K562 (cell line): Measurements from ENCODE around the gene FAM20C. TPM values are rescaled to one million over a fixed set of nuclear protein-coding genes. Genes with fewer than 3 reads are reported as not detected.

ENCODE experiments used
- ATAC-seq: fragments of 200-7000 bp; cut with Tn5 transposase; 3 replicates; pipeline ENCODE4 v1.9.1; 2020; ENCODE audit warnings: moderate library complexity
- BruUV-seq: library from RNA; stranded (reverse); fragments of 400-500 nt; replicated peaks from 2 replicates; lab custom pipeline; 2021; lab: Mats Ljungman, UMichigan
- CTCF ChIA-PET: fragments of 300-600 bp; formaldehyde crosslinking; extraction: SDS; loops from one replicate; lab custom pipeline; 2021; ENCODE audit warnings: low intra/inter-chr PET ratio; lab: Yijun Ruan, JAX
- POLR2A ChIA-PET: fragments of 300-600, 350-650 bp; sonication (Branson Sonifier 250); formaldehyde crosslinking; extraction: SDS; loops from one replicate; lab custom pipeline; 2021; ENCODE audit warnings: antibody characterized with exemption, inconsistent platforms; lab: Yijun Ruan, JAX
- DNase-seq, 4 experiments: peaks; one replicate each; pipeline versions ENCODE4 v3.0.0 to v3.0.0-alpha.2; 2011 to 2018; ENCODE audit warnings: low spot score in 3 of 4, mixed read lengths in 3 of 4; ENCODE audit errors: extremely low read depth in 1 of 4
- FAIRE-seq: peaks from 2 replicates; lab custom pipeline; 2011; peaks lifted over from hg19 to GRCh38; lab: Jason Lieb, UNC
- H2AFZ ChIP-seq: 2 replicates; pipeline ENCODE4 v1.6.0; 2011; ENCODE audit warnings: low read depth, low read length, control low read depth, inconsistent platforms
- H3K27ac ChIP-seq: fragments of 200-600 bp; 3 replicates; pipeline ENCODE4 v1.8.0; 2011; ENCODE audit warnings: low read depth, mild to moderate bottlenecking, control low read depth, inconsistent platforms, low read length, moderate library complexity, mixed read lengths; ENCODE audit errors: extremely low read depth
- H3K27me3 ChIP-seq, 2 experiments: fragments of 300-600 bp in 1 of 2; 2 replicates in 1 of 2; 3 replicates in 1 of 2; pipeline versions ENCODE4 v1.6.0 to v1.8.0; 2011; ENCODE audit warnings: inconsistent platforms in 2 of 2, low read length in 2 of 2, mild to moderate bottlenecking in 1 of 2, mixed read lengths in 1 of 2, moderate library complexity in 1 of 2; ENCODE audit not compliant: control insufficient read depth in 2 of 2, insufficient read depth in 2 of 2
- H3K36me3 ChIP-seq: fragments of 300-600 bp; 3 replicates; pipeline ENCODE4 v1.8.0; 2011; ENCODE audit warnings: mild to moderate bottlenecking, low read length, inconsistent platforms; ENCODE audit not compliant: control insufficient read depth, insufficient read depth
- H3K4me1 ChIP-seq, 2 experiments: fragments of 200-600 bp in 1 of 2; replicated peaks in 1 of 2; 2 replicates in 1 of 2; 3 replicates in 1 of 2; pipeline versions ENCODE4 v1.5.1 to v1.8.0; 2011; ENCODE audit warnings: inconsistent platforms in 2 of 2, low read length in 2 of 2, mild to moderate bottlenecking in 1 of 2, mixed read lengths in 1 of 2, moderate library complexity in 1 of 2; ENCODE audit not compliant: control insufficient read depth in 2 of 2, insufficient read depth in 2 of 2
- H3K4me2 ChIP-seq: 2 replicates; pipeline ENCODE4 v1.6.1; 2011; ENCODE audit warnings: low read length, control low read depth, inconsistent platforms, mixed read lengths; ENCODE audit not compliant: insufficient read depth
- H3K4me3 ChIP-seq: fragments of 200-600 bp; sonication (generic), shearing (Covaris generic); 2 replicates; pipeline ENCODE4 v1.5.1; 2016; ENCODE audit warnings: control low read depth, inconsistent platforms
- H3K79me2 ChIP-seq: fragments of 200-600 bp; 3 replicates; pipeline ENCODE4 v1.8.0; 2011; ENCODE audit warnings: low read length, inconsistent platforms; ENCODE audit not compliant: control insufficient read depth, insufficient read depth
- H3K9ac ChIP-seq, 2 experiments: 2 replicates each; pipeline versions ENCODE4 v1.6.0 to v1.6.1; 2011; ENCODE audit warnings: low read depth in 2 of 2, low read length in 2 of 2, control low read depth in 1 of 2, inconsistent platforms in 1 of 2, mild to moderate bottlenecking in 1 of 2, mixed read lengths in 1 of 2; ENCODE audit not compliant: insufficient read depth in 1 of 2
- H3K9me1 ChIP-seq: one replicate; pipeline ENCODE4 v1.6.0; 2011; ENCODE audit warnings: inconsistent platforms, mild to moderate bottlenecking, low read length, moderate library complexity; ENCODE audit not compliant: control insufficient read depth, insufficient read depth
- H3K9me3 ChIP-seq: replicated peaks from 2 replicates; pipeline ENCODE4 v1.5.1; 2011; ENCODE audit warnings: low read depth, low read length, inconsistent platforms; ENCODE audit not compliant: control insufficient read depth, insufficient read depth
- H4K20me1 ChIP-seq: replicated peaks from 2 replicates; pipeline ENCODE4 v1.6.1; 2011; ENCODE audit warnings: low read length, inconsistent platforms, mixed read lengths; ENCODE audit not compliant: control insufficient read depth, insufficient read depth
- BHLHE40 ChIP-seq: IDR thresholded peaks from 2 replicates; pipeline ENCODE4 v1.6.1; 2011; ENCODE audit warnings: low read length, improper control_type of control experiment
- POLR2AphosphoS5 ChIP-seq: IDR thresholded peaks from 2 replicates; pipeline ENCODE4 v1.6.1; 2011; ENCODE audit warnings: mild to moderate bottlenecking, low read depth, low read length, moderate library complexity; ENCODE audit not compliant: control insufficient read depth, insufficient read depth
- SAP30 ChIP-seq: fragments of 200-600 bp; sonication (generic); IDR thresholded peaks from 2 replicates; pipeline ENCODE4 v1.6.1; 2012; ENCODE audit warnings: borderline replicate concordance, low read depth, mild to moderate bottlenecking, moderate library complexity, low read length, control low read depth, inconsistent platforms; ENCODE audit not compliant: insufficient read depth, poor library complexity, severe bottlenecking
- UBTF ChIP-seq, 2 experiments: IDR thresholded peaks; 2 replicates each; pipeline ENCODE4 v1.6.1; 2012; ENCODE audit warnings: improper control_type of control experiment in 2 of 2, low read depth in 2 of 2, low read length in 2 of 2, borderline replicate concordance in 1 of 2
- ZBTB1 ChIP-seq: sonication (generic); formaldehyde crosslinking; IDR thresholded peaks from 2 replicates; pipeline ENCODE4 v1.8.1; 2023; ENCODE audit warnings: missing genetic modification reagents, low read depth, mild to moderate bottlenecking, borderline replicate concordance
- WGBS: fragments of 100-300 bp; shearing (Covaris generic); methylation state at CpG from one replicate; pipeline ENCODE4 v1.1.6; 2016; ENCODE audit warnings: low coverage, mixed read lengths; ENCODE audit not compliant: insufficient coverage; ENCODE audit errors: missing lambda C conversion rate; 5-methylcytosine and 5-hydroxymethylcytosine counted together
- in situ Hi-C: fragments of 300-500 bp; cut with MboI; formaldehyde crosslinking; loops from 4 replicates; pipeline ENCODE4 v1.15.0; 2018; ENCODE audit warnings: inconsistent platforms, mixed read lengths
- intact Hi-C: fragments of 100-400 bp; cut with micrococcal nuclease; formaldehyde crosslinking; loops from 2 replicates; pipeline ENCODE4 v1.14.2; 2022
- polyA plus RNA-seq, 8 experiments: library from polyadenylated mRNA; depleted of rRNA in 4 of 8; stranded (reverse) in 5 of 8; unstranded in 3 of 8; fragments of >200 nt; fragmentation: Nextera tagmentation in 2 of 8; fragmentation: Illumina TruSeq in 1 of 8; extraction: Ambion mirVana in 2 of 8; extraction: Trizol in 1 of 8; gene quantifications; 2 replicates each; pipeline versions ENCODE4 v1.2.1 to v1.2.3, GENCODE V29; 2011 to 2014; ENCODE audit warnings: inconsistent platforms in 1 of 8, missing spikeins in 1 of 8
- total RNA-seq, 7 experiments: library from RNA; depleted of rRNA in 6 of 7; stranded (reverse); fragments of >200 nt in 6 of 7; fragmentation: Illumina TruSeq in 2 of 7; extraction: Trizol in 2 of 7; gene quantifications; 2 replicates each; pipeline versions ENCODE4 v1.2.1 to v1.2.3, GENCODE V29; 2011 to 2021; ENCODE audit warnings: low replicate concordance in 1 of 7
- TF ChIP-seq, protein P1 (sequence below): fragments of 450-650 bp; IDR thresholded peaks from 2 replicates; pipeline ENCODE4 v1.6.1; 2016; ENCODE audit warnings: antibody characterized with exemption

FAM20C gene
- total and polyA plus RNA-seq, 9 of the 15 experiments (the other 6 are each of a cell fraction or from before 2014, with no cell fraction given): 0.09 TPM; not detected in 8

DNA sequence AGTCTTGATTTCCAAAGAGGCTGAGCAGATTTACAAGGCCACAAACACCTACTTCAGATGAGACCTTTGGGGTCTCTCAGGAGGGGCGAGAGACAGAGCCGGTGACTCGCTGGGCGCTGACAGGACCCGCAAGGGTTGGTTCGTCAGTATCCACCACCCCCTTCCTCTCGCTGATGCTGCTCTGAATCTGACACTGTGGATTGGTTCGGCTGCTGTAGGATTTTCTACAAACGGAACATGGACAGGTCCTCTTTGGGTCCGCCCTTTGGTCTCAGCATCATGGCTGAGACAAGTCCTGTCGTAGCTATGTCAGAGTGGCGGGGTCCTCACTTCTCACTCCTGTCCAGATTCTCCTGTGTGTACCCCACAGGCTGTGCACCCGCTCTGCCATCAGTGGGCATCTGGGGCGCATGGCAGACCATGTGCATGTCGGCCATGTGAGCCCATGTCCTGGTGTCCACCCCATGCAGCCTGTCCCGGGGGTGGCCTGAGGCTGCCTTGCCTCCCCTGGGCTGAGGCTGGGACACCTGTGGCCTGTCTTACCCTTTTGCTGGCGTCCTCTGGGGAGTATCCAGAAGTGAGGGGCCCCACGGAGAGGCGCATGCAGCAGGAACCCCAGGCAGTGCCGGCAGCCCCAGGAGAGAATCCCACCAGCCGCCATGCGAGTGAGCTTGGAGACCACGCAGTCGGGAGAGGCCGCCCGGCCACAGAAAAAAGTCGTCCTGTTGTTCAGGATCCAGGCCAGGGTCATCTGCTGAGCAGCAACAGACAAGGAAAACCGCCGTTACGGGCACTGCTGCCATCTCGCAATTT is 21.6 kb upstream of the FAM20C start:
- no peak for DNase-seq
- 3% methylated on average over 31 of the region's 31 CpGs for whole genome bisulfite sequencing
- Histone ChIP-seq H3K9me1 (no peaks in the 10 kb centered on the region), H3K4me2 (no peak overlapping the region), H3K27ac (no peak overlapping the region), H2AFZ (no peak overlapping the region), H3K9me3 (no peaks in the 10 kb centered on the region), H3K36me3 (no peaks in the 10 kb centered on the region), H3K9ac (no peak overlapping the region), H4K20me1 (peaks cover 25% of the 10 kb centered on the region), H3K79me2 (no peaks in the 10 kb centered on the region), H3K27me3 (peaks cover 58 to 91% of the 10 kb centered on the region in 2 experiments), H3K4me1 (peaks cover 0 to 7% of the 10 kb centered on the region in 2 experiments; a peak in 1 of 5 replicates), H3K4me3 (no peak overlapping the region)
- no TSS peak for BruUV-seq
- CTCF ChIA-PET: no interaction called here
- in situ Hi-C loops: no loop called here
- no peak for FAIRE-seq
- intact Hi-C loops: no loop called here
- TF ChIP-seq POLR2AphosphoS5 (no peak), ZBTB1 (CRISPR knock-in tag) (no peak), UBTF (IDR thresholded peaks at IDR 0.05; ENCODE audit: borderline replicate concordance in 1 of 2, low read depth in 2 of 2, low read length in 2 of 2) (0 out of 4 replicates have a peak, but pooled peaks of 1 of the 2 experiments have one; percentile 13), BHLHE40 (no peak), SAP30 (no peak)
- TF ChIP-seq, protein P1, sequence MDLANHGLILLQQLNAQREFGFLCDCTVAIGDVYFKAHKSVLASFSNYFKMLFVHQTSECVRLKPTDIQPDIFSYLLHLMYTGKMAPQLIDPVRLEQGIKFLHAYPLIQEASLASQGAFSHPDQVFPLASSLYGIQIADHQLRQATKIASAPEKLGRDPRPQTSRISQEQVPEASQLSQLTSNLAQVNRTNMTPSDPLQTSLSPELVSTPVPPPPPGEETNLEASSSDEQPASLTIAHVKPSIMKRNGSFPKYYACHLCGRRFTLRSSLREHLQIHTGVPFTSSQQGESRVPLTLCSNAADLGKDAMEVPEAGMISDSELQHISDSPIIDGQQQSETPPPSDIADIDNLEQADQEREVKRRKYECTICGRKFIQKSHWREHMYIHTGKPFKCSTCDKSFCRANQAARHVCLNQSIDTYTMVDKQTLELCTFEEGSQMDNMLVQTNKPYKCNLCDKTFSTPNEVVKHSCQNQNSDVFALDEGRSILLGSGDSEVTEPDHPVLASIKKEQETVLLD: no peak
- POLR2A ChIA-PET: interaction anchor here (0.6 to 1.0 kb wide), 5 partner anchors 14 to 465 kb away, joined by 3 to 5 read pairs (median 3); no protein-coding TSS in a partner anchor
- no peak for ATAC-seq
